Activated gamma-delta T cell (primary cell): Measurements from ENCODE around the gene TTC28.

ENCODE experiments used
- DNase-seq: peaks from one replicate; lab custom pipeline; 2025; lab: John Stamatoyannopoulos, UW

TTC28 gene

DNA sequence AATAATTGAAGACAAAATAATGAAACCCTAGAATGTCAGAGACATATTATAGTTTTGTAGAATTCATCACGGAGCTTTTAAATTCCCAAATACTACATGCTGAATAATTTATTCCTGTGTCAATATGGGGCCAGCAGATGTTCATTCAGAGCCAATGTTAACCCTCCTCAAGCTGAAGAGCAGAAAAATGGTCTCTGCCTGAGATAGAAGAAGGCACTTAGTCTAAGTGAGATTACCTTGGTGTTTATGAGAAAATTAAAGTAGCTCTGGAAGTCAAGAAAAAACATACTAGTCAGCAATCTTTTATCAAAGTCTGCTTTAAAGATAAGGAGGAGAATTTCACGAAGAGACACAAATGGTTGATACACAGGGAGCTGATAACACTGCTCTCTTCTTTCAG is 328.2 kb downstream of the TTC28 start:
- no peak for DNase-seq

DNA sequence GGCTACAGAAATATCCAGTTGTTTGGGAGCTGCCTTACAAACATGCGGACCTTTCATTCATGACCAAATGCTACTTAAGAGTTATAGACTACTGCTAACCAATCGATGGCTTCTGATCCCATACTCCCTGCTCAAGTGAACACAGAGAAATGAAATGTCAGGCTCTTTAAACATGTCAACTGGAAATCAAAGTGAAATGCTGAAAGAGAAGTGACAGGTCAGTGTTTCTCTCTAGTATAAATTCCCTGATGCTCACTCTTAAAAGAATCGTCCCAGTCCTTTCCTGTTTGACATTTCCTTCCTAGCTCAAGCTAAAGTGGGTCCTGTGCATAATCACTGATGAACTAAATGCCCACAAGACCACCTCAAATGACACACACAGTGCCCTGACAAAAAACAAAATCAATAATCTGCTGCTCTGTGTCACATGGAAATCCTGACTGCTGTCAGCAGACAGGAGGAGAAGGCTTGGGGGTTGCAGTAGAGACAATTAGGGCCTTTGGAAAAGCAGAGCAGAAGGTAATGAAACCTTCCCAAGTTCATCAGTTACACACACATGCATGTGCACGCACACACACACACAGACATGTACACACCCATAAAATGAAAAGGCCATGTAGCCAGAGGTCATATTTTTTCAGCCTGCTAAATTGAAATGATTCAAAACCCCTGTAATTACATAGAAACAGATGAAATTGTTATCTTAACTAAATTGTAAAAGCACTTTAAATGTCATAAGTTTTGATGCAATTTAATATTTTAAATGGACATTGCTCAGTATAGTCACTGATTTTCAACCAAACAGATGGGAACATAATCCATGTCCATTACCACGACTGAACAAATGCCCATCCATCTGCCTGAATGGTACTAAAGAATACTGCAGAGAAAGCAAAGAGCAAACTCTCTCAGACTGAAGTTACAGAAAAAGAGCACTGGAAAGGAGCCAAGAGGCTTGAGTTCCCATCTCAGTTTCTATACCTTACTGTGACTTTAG is 330.7 kb downstream of the TTC28 start:
- no peak for DNase-seq

DNA sequence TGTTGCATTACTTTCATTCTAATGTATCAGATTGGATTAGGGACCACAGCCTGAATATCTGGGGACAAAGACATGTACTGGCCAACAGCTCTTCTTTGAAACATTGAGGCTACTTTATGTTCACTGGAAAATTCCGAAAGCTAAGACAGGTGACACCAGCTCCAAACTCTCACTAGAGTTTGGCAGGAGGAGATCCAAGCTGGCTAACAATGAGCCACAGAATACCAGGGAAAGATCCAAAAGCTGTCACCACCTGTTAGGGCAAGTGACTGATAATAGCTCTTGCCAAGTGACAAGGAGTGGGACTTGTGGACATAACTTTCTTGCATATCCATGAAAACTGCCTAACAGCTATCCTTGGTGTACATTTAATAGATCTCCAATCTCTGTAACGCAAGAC is 333.3 kb downstream of the TTC28 start:
- no peak for DNase-seq

DNA sequence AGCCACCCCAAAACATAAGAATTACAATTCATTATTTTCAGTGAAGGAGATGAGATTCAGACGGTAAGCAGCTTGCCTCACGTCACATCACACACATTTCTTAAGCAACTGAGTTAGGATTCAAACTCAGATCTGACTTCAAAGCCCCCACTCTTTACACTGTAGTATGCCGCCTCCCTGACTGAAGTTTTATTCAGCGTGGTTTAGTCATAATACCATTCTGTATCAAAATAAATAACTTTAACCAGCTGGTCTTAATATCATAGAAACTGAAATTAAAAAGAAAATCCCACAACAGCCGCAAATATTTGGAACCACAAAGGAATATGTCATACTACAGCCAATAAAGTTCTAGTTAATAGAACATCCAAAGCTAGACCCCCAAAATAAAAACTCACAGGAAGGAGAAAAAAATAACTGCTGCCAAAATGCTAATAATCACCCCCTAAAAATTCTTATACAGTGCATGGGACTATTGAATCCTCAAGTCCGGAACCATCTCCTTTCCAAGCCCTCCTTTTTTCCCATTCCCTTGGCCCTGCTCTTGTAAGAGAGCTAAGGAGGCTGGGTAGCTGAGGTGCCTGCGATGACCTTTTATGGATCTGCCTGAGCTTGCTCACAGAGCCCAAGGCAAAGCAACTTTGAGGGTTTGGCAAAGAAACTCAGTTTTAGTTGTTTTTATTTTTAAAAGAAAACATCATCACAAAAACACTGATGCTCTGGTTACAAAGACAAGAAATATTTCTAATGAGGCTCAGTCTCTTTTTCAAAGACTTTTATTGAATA is 334.5 kb downstream of the TTC28 start:
- no peak for DNase-seq

DNA sequence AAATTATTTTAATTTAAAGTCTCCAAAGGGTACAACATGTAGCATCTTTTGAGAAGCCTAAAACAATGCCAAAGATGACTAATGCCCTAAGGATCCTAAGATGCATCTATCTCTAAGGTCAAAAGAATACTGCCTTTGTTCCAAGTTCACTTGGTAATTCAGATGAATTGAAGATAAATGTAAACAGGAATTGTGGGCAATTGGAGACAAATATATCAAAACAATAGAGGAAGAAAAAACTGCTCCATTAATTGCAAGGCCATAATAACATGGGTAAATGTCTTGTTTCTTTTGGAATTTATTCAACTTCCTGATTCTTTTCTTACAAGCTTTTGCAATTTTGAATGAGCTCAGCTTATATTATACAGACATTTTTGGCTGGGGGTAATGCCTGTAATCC is 338.6 kb downstream of the TTC28 start:
- DNase-seq: no peak

DNA sequence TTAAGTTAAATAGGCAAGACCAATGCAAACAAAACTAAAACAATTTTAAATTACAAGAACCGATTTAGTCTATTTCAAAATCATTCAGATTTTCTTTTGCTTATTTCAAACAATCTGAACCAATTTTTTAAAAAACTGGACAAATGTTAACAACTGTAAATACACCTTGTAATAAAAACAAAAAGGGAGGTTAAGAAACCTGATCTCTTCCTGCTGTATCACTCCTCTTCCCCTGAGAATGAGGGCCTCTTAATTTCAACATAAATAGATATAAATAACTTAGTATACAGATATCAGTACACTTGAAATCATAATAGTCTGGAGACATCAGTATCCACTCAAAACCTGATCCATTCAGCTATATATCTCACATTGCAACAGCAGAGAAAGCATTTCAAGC is 346.6 kb downstream of the TTC28 start:
- DNase-seq: no peak

DNA sequence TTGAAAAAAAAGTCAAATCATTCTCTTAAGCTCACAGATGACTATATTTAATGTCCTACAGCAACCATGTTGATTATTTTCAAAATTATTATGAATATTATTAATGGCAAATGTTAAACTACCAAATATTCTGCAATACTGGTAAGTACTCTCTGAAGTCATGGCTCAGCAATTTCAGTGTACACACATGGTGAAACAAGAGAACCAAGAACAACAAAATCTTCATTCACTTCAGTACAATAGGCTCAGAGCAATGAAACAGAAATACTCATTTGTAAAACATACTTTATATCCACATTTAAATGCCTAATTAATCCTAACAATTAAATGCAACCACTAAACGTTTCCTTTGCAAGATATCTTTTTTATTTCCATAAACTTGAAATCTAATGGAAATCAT is 347.2 kb downstream of the TTC28 start:
- DNase-seq: no peak

DNA sequence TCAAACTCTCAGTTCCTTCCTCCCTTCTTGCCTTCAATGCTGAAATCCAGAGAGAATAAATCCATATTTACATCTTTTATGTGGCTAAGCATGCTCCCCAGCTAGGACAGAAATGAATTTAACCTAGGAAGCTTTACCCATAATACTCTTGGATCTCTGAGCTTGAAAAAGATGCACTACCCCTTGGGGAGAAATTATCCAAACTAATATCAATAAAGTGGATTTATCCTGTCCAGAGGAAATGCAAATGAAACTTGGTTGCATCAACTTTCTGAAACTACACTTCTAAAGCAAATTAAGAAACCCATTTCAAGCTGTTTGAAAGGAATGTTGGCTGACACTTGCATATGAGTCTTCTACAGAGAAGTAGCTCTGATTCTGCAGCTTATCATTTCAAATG is 347.9 kb downstream of the TTC28 start:
- DNase-seq: no peak

DNA sequence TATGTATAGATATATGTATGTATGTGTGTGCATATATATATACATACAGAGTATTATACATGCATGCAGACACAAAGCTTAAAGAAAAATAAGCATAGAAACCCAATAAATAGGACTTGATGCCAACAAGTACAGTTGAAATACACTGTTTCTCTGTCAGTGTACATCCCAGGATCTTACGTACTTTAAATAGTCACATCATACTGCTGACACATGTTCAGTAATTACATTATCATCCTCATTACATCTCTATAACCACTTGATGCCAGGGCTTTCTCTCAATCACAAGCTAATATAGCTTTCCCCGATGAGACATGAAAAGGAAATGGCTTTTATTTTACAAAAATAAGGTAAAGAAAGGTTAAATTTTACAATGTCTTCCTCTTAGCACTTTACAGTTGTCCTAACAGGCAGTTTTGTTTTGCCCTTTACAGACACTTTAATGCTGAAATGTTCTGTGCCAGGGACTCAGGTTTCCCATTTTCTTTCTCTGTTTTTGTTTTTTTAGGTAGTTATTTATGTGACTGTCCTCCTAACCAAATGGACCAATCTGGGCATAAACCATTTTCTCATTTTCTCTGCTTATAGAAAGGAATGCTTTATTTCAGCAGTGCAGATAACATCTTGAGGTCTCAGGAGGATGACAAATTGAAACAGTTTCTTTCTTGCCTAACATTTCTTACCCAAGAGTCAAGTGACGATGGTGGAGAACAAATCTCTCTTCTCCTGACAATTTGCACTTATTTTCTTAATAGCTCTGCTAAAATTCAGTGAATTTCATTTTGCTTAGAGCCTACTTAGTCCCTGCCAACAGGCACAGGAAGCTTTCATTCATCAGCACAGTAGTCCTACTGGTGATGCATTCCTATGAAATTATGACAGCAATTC is 350.2 kb downstream of the TTC28 start:
- DNase-seq: no peak

DNA sequence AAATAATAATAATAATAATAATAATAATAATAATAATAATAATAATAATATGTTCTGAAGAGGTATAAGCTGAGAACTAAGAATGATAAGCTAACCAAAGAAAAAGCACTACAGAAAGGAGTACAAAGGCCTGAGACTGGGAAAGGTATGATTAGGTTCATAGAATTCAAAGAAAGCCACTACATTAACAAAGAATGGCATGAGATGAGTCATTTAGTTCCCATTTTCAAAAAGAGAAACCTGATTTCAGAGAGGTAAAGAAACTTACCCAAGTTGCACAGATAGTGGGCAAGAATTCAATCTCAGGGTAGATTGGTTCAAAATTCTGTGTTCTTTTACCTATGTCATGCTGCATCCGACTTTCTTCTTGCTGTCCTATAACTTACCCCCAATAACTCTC is 350.9 kb downstream of the TTC28 start:
- DNase-seq: no peak

DNA sequence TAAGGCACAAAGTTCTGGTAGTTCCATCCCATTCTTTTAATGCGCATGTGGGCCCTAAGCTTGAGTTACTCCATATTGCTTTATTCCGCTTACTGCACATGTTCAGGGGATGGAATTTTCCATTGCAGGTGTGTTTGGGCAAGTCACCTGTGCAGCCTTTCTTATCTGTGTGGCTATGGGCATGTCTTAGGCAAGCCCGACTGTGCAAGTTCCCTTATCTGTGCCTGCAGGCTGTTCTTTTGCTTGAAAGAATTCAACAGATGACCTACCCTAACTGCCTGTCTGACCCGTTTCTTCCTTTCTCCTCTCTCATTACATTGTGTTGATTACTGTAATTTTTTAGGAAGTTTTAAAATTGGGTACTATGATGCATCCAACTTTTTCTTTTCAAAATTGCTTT is 363.6 kb downstream of the TTC28 start:
- no peak for DNase-seq

DNA sequence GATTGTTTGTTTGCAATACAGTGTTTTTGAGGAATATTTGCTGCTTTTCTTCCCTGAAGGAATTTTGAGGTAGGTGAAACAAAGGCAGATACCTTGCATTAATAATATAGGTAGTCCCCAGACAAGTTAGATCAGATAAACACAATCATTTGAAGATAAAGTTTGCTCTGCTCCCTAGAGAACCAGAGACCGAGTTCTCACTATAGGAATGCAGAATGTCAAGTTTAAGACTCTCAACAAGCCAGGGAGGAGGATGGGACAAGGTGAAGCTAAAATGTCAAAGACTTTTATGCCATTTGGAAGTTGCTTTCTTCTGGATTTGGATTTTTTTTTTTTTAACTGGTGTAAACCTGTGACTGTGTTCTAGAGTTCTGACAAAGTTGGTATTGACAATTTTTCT is 364.7 kb downstream of the TTC28 start:
- no peak for DNase-seq

DNA sequence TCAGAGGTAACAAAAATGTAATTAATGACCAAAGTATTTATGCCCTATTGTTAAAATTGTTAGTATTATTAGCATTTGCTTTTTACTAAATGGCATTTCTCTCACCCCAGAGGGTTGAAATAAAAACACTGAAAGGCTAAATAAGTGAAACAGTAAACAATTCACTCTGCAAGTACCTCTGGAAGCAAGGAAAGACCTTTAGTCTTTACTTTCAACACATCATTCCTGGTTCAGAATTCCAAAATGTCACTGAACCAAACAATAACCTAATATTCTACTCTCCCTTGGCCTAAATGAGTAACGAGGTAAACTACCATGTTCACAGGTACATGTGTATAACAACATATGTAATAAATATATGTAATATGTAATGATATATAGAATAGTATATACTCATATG is 369.3 kb downstream of the TTC28 start:
- no peak for DNase-seq

DNA sequence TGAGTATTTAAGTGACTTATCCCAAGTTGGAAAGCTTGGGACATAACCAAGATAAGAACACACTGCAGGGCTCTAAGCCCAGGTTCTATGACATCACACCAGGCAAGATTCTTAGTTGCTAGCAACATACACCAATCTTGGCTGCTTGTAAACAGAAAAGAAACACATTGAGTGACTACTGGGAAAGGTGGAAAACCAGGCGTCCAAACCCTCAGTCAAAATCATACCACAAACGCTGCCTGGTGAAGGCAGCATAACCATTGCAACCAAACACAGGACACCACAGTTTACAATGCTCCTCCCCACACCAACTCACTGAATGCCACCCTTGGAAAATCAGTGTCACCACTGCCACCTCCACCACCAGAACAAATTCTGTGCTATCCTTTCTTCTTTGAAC is 379.9 kb downstream of the TTC28 start:
- DNase-seq: no peak

DNA sequence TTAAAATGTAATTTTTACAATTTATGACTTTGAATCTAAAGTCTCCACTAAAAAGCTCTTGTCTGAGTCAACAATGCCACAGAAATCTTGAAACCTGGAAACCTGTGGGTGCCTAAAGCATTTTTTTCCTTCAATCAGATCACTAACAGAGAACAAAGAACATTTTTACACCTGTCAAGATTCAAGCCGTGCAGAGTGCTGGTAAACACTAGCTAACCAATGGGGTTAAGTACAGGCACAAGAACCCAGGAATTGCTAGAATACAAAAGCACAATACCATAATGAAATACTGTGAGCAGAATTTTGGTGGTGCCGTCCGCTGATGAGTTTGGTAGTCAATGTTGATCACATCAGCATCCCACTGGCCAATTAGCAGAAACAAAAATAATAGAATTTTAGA is 380.3 kb downstream of the TTC28 start:
- no peak for DNase-seq

DNA sequence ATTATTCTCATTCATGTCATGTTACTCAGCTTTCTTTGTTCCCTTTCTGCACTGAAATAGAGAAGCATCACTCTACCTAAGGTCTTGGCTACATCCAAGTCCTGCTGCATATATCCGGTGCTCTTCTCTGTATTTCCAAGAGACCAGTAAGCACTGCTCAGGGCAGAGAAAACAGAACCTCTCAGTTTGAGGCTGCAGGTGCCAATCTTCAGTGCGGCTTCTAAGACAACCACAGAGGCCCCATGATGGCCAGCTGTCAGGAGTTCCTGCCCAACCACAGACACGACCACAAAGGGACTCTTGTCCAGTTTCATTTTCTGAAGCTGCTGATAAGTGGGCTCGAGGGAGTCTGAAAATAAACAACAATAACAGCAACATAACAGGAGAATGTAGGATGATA is 382.1 kb downstream of the TTC28 start:
- DNase-seq: no peak

DNA sequence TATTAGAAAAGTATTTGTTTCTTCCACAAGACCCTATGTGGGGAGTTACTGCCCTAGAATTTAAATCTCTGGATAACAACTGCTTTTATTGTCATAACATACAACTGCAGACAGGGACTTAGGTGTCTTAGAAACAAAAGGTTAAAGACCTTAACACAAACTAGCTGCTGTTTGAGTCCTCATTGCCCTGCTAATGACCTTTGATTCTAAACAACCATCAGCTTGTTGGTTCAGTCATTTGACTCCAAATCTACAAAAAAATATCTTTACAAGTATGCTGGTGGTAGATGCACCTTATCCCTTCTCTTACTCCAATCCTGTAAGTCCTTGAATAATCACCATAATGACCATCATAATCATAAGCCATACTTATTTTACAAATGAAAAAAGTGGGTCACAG is 383.2 kb downstream of the TTC28 start:
- DNase-seq: no peak

DNA sequence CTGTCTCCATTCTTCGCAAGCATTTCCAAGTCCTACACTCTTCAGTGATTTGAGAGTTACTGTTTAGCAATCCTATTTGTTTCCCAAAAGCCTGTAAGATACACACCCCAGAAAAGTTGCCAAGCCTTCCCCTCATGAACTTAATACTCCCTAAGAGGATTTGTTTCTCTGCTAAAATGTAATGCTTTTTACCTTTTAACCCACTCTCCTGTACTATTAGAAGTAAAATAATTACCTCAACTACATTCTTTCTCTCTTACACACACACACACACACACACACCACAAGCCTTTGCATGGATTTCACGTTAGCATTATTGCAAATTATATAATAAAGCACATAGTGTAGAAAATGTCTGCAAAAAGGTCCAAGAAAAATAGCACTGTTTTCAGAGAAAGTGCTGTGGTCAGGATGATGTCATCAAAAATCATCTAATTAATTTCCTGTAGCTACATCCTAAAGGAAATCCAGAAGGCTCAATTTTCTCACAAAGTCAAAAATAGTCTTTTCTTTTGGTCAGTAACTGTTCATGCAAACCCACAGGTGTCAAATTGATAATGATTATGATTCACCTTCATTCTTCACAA is 396.5 kb downstream of the TTC28 start:
- DNase-seq: no peak

DNA sequence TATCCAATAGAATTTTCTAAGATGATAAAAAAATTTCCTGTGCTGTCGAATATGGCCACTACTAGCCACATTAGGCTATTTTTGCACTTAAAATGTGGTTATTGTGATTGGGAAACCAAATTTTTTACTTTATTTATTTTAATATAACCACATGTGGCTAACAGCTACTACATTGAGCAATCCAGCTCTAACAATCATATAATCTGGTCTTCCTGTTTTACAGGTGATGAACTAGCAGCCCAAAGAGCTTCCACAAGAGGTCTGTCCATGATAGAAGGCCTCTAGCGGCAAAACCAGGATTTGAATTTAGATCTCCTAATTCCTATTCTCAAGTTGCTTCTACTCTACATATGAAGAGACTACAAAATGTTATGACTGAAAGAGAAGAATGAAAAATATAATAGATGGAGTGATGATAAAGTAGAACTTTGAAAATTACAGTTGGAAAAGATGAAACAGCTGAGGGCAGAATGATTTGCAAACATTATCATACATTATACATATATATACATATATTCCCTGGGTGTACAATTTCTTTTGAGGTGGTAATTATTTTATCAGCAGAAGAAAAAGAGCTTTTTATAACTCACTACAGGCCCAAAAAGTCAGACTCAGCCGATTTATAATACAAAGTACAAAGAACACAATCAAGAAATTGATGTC is 397.1 kb downstream of the TTC28 start:
- DNase-seq: no peak

DNA sequence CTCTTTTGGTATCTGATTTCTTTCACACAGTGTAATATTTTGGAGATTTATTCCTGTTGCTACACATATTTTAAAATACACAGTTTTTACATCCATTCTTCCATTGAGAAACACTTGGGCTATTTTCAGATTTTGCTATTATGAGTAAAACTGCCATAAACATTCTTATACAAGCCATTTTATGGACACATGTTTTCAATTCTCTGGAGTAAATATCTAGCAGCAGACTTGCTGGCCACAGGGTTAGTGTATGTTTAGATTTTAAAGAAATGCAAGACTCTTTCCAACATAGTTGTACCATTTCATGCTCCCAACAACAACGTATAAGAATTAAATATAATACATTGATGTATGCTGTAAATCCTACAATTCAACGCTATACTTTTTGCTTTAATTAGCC is 399.8 kb downstream of the TTC28 start:
- no peak for DNase-seq

DNA sequence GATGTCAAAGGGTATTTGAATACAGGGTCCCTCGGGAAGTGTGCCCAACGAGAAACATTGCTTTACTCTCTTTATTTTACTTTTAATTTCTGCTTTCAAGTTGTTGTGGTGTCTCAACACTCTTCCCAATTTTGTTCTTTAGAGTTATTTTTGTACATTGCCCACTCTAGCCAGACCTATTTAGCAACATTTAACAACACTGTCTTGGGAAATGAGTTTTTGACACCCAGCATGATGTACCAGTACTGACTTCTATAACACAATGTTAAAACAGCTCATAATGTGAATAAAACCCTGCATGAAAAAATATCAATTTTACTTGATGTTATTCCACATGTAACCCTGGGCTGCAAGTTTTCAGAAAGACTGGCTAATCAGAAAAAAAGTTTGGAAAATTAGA is 410.4 kb downstream of the TTC28 start:
- DNase-seq: no peak
